Right cardiac atrium (tissue), 5 donors: Measurements from ENCODE around the gene NFIC. TPM values are rescaled to one million over a fixed set of nuclear protein-coding genes. Genes with fewer than 3 reads are reported as not detected.
"Not testable (repeated sequence)": the region's sequence is repeated elsewhere in the genome, so short reads cannot be mapped to it uniquely, and the experiment has no call there.

Experiments used
- ATAC-seq, 2 donors: fragments of 200-7000 bp; cut with Tn5 transposase; one replicate each; pipeline versions ENCODE4 v1.8.0 to v1.9.1; 2020; ENCODE audit warnings: moderate library complexity in 2 of 2, mild to moderate bottlenecking in 1 of 2
- DNase-seq, 3 donors: peaks; one replicate each; pipeline ENCODE4 v3.0.0-alpha.2; 2020
- H3K27ac ChIP-seq: one replicate; pipeline ENCODE4 v1.5.1; 2013; ENCODE audit warnings: mild to moderate bottlenecking, low read length, control low read depth, moderate library complexity
- H3K27me3 ChIP-seq: one replicate; pipeline ENCODE4 v1.6.1; 2013; ENCODE audit not compliant: control insufficient read depth, insufficient read depth
- H3K4me1 ChIP-seq: one replicate; pipeline ENCODE4 v1.6.1; 2013; ENCODE audit warnings: low read length; ENCODE audit not compliant: control insufficient read depth, insufficient read depth
- H3K4me3 ChIP-seq: one replicate; pipeline ENCODE4 v1.5.1; 2013; ENCODE audit warnings: low read length, control low read depth
- H3K9me3 ChIP-seq: one replicate; pipeline ENCODE4 v1.6.1; 2013; ENCODE audit warnings: low read length; ENCODE audit not compliant: control insufficient read depth
- WGBS: extraction: QIAGEN DNeasy Blood & Tissue Kit; methylation state at CpG from one replicate; pipeline ENCODE4 v1.1.7; 2013; 5-methylcytosine and 5-hydroxymethylcytosine counted together
- intact Hi-C, 4 donors: fragments of 100-400 bp; cut with DNase I; formaldehyde crosslinking; loops; one replicate each; pipeline versions ENCODE4 v1.11.0 to v1.14.0; 2022 to 2023
- polyA plus RNA-seq: library from polyadenylated mRNA; stranded (reverse); fragments of 200-250 nt; gene quantifications from one replicate; pipeline ENCODE4 v1.2.3, GENCODE V29; 2013
- total RNA-seq, 4 donors: library from RNA; stranded (reverse); fragmentation: NEBNext Ultra II Directional; extraction: Animal tissue kit (Norgen Biotek cat#: 25700); gene quantifications; one replicate each; pipeline ENCODE4 v1.2.1, GENCODE V29; 2021
- donor health status: healthy with polysubstance abuse.
- donor health status: DM: no; HTN: yes; CAD: no.
- donor health status: DM: no; HTN: no; CAD: no.
- donor health status: DM: no; HTN: yes; CAD: no; lungs with severe emphysema.
- donor health status: DM: yes; HTN: yes; CAD: no.

NFIC gene
- total and polyA plus RNA-seq, 5 donors: 175 to 223 (median 186) TPM

GRCh38 chr19:3503036-3503572, 136.7 kb downstream of the NFIC start:
- H3K27me3 ChIP-seq: no peaks in the 10 kb centered on the region
- ATAC-seq: no peak
- no peak overlapping the region for H3K27ac ChIP-seq
- WGBS: 69% methylated on average over 13 of the region's 13 CpGs
- H3K4me1 ChIP-seq: peaks cover 2% of the 10 kb centered on the region
- DNase-seq: no peak
- intact Hi-C loops: no loop called here
- no peaks in the 10 kb centered on the region for H3K9me3 ChIP-seq
- H3K4me3 ChIP-seq: no peak overlapping the region

GRCh38 chr19:3504735-3505134, 138.4 kb downstream of the NFIC start:
- 71% methylated on average over 5 of the region's 5 CpGs for WGBS
- intact Hi-C loops: no loop called here
- peaks cover 1% of the 10 kb centered on the region for H3K4me1 ChIP-seq

GRCh38 chr19:3505598-3506383, 139.4 kb downstream of the NFIC start, which contains the start of gene FZR1:
Gene FZR1, plus strand, starts transcription at chr19:3506311. Its CDS starts 16,679 bp downstream, at chr19:3522990.
- Histone ChIP-seq H3K9me3 (no peaks in the 10 kb centered on the region), H3K4me3 (peak within 1 kb of the TSS; percentile 98), H3K27me3 (no peaks in the 10 kb centered on the region), H3K4me1 (no peaks in the 10 kb centered on the region), H3K27ac (peak within 1 kb of the TSS; percentile 57)
- intact Hi-C loops: no loop called here
- ATAC-seq (peak; percentile 94 to 96), DNase-seq (peak; percentile 99 to 100 (median 100))
- WGBS: 1% methylated on average over 79 of the region's 79 CpGs

More at GRCh38 chr19:3504735-3505134, 138.4 kb downstream of the NFIC start:
- Histone ChIP-seq H3K27ac (no peak overlapping the region), H3K27me3 (no peaks in the 10 kb centered on the region), H3K4me3 (no peak overlapping the region), H3K9me3 (no peaks in the 10 kb centered on the region)
- DNase-seq (no peak), ATAC-seq (no peak)

GRCh38 chr19:3506384-3507340, 140.3 kb downstream of the NFIC start:
- Histone ChIP-seq H3K9me3 (no peaks in the 10 kb centered on the region), H3K4me3 (peak overlapping the region; percentile 98), H3K27me3 (no peaks in the 10 kb centered on the region), H3K27ac (peak overlapping the region; percentile 57), H3K4me1 (no peaks in the 10 kb centered on the region)
- peak; percentile 3 to 4 for ATAC-seq
- whole genome bisulfite sequencing: under 1% methylated on average over 61 of the region's 69 CpGs
- DNase-seq: peak in 1 of 3 donors; percentile 55
- intact Hi-C loops: no loop called here

GRCh38 chr19:3507371-3508120, 141.2 kb downstream of the NFIC start:
- peak in 1 of 2 donors; percentile 2 for ATAC-seq
- H3K9me3 ChIP-seq: no peaks in the 10 kb centered on the region
- intact Hi-C loops: no loop called here
- 29% methylated on average over 31 of the region's 31 CpGs for WGBS
- H3K27ac ChIP-seq: no peak overlapping the region
- DNase-seq: no peak
- peak overlapping the region; percentile 98 for H3K4me3 ChIP-seq
- H3K27me3 ChIP-seq: no peaks in the 10 kb centered on the region
- no peaks in the 10 kb centered on the region for H3K4me1 ChIP-seq

GRCh38 chr19:3508121-3508661, 141.8 kb downstream of the NFIC start:
- intact Hi-C loops, ATAC-seq, H3K4me1 ChIP-seq, H3K9me3 ChIP-seq, H3K27ac ChIP-seq, DNase-seq, H3K27me3 ChIP-seq, H3K4me3 ChIP-seq: not testable (repeated sequence)
- WGBS: 95% methylated on average over 18 of the region's 18 CpGs

GRCh38 chr19:3508771-3509535, 142.6 kb downstream of the NFIC start:
- Histone ChIP-seq H3K9me3 (no peaks in the 10 kb centered on the region), H3K27ac (no peak overlapping the region), H3K4me3 (no peak overlapping the region), H3K4me1 (peaks cover 4% of the 10 kb centered on the region), H3K27me3 (no peaks in the 10 kb centered on the region)
- 79% methylated on average over 23 of the region's 23 CpGs for WGBS
- DNase-seq (peak in 1 of 3 donors; percentile 52), ATAC-seq (no peak)
- intact Hi-C loops: no loop called here

- Histone ChIP-seq H3K4me3 (no peak overlapping the region), H3K27ac (no peak overlapping the region), H3K4me1 (peaks cover 4% of the 10 kb centered on the region), H3K27me3 (no peaks in the 10 kb centered on the region), H3K9me3 (no peaks in the 10 kb centered on the region)
- WGBS: 86% methylated on average over 15 of the region's 15 CpGs
- DNase-seq (no peak), ATAC-seq (no peak)
- intact Hi-C loops: no loop called here
These were observed 143.2 kb downstream of the NFIC start for GRCh38 chr19:3509566-3509989.

- no peak overlapping the region for H3K27ac ChIP-seq
- WGBS: 88% methylated on average over 22 of the region's 22 CpGs
- ATAC-seq: no peak
These were observed 144.3 kb downstream of the NFIC start for GRCh38 chr19:3510727-3511126.

More at GRCh38 chr19:3510727-3511126, 144.3 kb downstream of the NFIC start:
- H3K9me3 ChIP-seq: no peaks in the 10 kb centered on the region
- H3K27me3 ChIP-seq: no peaks in the 10 kb centered on the region
- peaks cover 4% of the 10 kb centered on the region for H3K4me1 ChIP-seq
- H3K4me3 ChIP-seq: no peak overlapping the region
- peak in 1 of 3 donors; percentile 56 for DNase-seq
- intact Hi-C loops: no loop called here
